ENCODE data around the gene COL9A2. TPM values are rescaled to one million over a fixed set of nuclear protein-coding genes. Genes with fewer than 3 reads are reported as not detected.

Gene COL9A2
- total and polyA plus RNA-seq, 2 donors (not counting 1 experiment from before 2014, with no cell fraction given), result 14.8 to 30.6 TPM

DNA sequence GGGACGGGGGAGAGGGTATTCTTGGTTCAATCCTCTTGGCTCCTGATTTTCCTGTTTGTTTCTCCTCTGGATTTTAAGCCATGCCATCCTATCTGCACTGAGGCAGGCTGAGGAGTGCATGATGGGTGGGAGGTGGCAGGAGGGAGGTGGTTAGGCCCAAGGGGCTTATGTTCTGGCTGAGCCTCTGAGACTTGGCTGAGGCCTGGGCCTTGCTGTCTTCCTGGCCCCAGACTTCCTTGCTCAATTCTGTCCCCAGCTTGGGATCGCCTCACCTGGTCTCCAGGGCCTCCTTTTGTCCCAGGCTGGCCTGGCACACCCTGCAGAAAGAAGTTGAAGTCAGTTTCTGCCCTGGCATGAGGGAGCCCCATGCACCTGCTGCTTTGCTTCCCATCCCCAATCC lies 11.2 kb downstream of the COL9A2 start:
- intact Hi-C loops (cut with micrococcal nuclease), result no loop called here
- Histone ChIP-seq H4K20me1 (ENCODE audit: control insufficient read depth, insufficient read depth, low read length, poor library complexity, severe bottlenecking) (no peaks in the 10 kb centered on the region), H3K4me1 (ENCODE audit: control insufficient read depth in 2 of 2, insufficient read depth in 2 of 2, low read length in 2 of 2) (no peaks in the 10 kb centered on the region), H3K4me3 (ENCODE audit: control extremely low read depth in 1 of 5, extremely low read depth in 1 of 5, insufficient read depth in 1 of 5, low read depth in 2 of 5, low read length in 4 of 5) (no peak overlapping the region), H3K9ac (ENCODE audit: low read length) (no peak overlapping the region), H3K27me3 (replicated peaks in 1 of 4; ENCODE audit: control extremely low read depth in 1 of 4, control insufficient read depth in 3 of 4, insufficient read depth in 4 of 4, low read length in 3 of 4) (no peaks in the 10 kb centered on the region), H3K79me2 (ENCODE audit: control insufficient read depth, insufficient read depth, low read length) (no peaks in the 10 kb centered on the region), H3K4me2 (replicated peaks; ENCODE audit: low read depth, low read length, poor library complexity, severe bottlenecking) (no peak overlapping the region), H3K36me3 (replicated peaks in 1 of 2; ENCODE audit: control extremely low read depth in 1 of 2, control insufficient read depth in 1 of 2, extremely low read depth in 1 of 2, insufficient read depth in 2 of 2, low read length in 1 of 2) (no peaks in the 10 kb centered on the region), H3K9me3 (ENCODE audit: control extremely low read depth in 1 of 3, control insufficient read depth in 2 of 3, insufficient read depth in 1 of 3, low read length in 2 of 3) (no peaks in the 10 kb centered on the region), H2AFZ (ENCODE audit: insufficient read depth, low read depth, low read length, poor library complexity, severe bottlenecking) (no peak overlapping the region), H3K27ac (ENCODE audit: low read length in 2 of 2) (no peak overlapping the region)
- POLR2A ChIA-PET, result no interaction called here
- Mint-ChIP-seq H3K4me1 (peaks cover 4% of the 10 kb centered on the region), H3K4me3 (no peak overlapping the region), H3K27me3 (no peaks in the 10 kb centered on the region), H3K27ac (no peak overlapping the region), H3K9me3 (ENCODE audit: insufficient read depth) (no peaks in the 10 kb centered on the region)
- CTCF ChIA-PET, result no interaction called here
- 96% methylated on average over 2 of the region's 2 CpGs for WGBS (ENCODE audit: insufficient coverage)
- DNase-seq (no peak), ATAC-seq (ENCODE audit: low read depth) (no peak)
- TF ChIP-seq, protein P1, sequence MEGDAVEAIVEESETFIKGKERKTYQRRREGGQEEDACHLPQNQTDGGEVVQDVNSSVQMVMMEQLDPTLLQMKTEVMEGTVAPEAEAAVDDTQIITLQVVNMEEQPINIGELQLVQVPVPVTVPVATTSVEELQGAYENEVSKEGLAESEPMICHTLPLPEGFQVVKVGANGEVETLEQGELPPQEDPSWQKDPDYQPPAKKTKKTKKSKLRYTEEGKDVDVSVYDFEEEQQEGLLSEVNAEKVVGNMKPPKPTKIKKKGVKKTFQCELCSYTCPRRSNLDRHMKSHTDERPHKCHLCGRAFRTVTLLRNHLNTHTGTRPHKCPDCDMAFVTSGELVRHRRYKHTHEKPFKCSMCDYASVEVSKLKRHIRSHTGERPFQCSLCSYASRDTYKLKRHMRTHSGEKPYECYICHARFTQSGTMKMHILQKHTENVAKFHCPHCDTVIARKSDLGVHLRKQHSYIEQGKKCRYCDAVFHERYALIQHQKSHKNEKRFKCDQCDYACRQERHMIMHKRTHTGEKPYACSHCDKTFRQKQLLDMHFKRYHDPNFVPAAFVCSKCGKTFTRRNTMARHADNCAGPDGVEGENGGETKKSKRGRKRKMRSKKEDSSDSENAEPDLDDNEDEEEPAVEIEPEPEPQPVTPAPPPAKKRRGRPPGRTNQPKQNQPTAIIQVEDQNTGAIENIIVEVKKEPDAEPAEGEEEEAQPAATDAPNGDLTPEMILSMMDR (IDR thresholded peaks at IDR 0.05), result no peak
- no peak for TF ChIP-seq EZH2 (IDR thresholded peaks at IDR 0.05; ENCODE audit: borderline replicate concordance, insufficient read depth, low read depth, low read length, poor library complexity, severe bottlenecking)

DNA sequence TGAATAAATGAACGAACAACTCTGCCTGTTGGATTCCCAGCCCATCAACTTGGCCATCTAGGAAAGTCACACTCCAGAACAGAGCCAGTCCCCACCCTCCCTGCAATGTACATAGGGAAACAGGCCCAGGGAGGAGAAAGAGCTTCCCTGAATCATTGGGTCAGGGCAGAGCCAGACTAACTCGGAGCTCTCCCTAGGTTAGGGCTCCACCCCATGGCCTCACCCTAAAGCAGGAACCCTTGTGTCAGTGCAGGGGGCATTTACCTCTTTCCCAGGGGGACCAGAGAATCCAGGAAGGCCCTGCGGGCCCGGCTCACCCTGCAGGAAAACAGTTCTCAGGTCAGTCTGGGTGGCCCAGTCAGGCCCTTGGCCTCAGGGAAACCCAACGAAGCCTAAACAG lies 11.6 kb downstream of the COL9A2 start:
- TF ChIP-seq EZH2 (IDR thresholded peaks at IDR 0.05; ENCODE audit: borderline replicate concordance, insufficient read depth, low read depth, low read length, poor library complexity, severe bottlenecking), result no peak
- TF ChIP-seq, protein P1 (IDR thresholded peaks at IDR 0.05), result no peak

More for the DNA sequence above, 11.6 kb downstream of the COL9A2 start:
- Histone ChIP-seq H3K79me2 (ENCODE audit: control insufficient read depth, insufficient read depth, low read length) (no peaks in the 10 kb centered on the region), H3K4me3 (ENCODE audit: control extremely low read depth in 1 of 5, extremely low read depth in 1 of 5, insufficient read depth in 1 of 5, low read depth in 2 of 5, low read length in 4 of 5) (no peak overlapping the region), H2AFZ (ENCODE audit: insufficient read depth, low read depth, low read length, poor library complexity, severe bottlenecking) (no peak overlapping the region), H4K20me1 (ENCODE audit: control insufficient read depth, insufficient read depth, low read length, poor library complexity, severe bottlenecking) (no peaks in the 10 kb centered on the region), H3K9ac (ENCODE audit: low read length) (no peak overlapping the region), H3K9me3 (ENCODE audit: control extremely low read depth in 1 of 3, control insufficient read depth in 2 of 3, insufficient read depth in 1 of 3, low read length in 2 of 3) (no peaks in the 10 kb centered on the region), H3K27ac (ENCODE audit: low read length in 2 of 2) (no peak overlapping the region), H3K36me3 (replicated peaks in 1 of 2; ENCODE audit: control extremely low read depth in 1 of 2, control insufficient read depth in 1 of 2, extremely low read depth in 1 of 2, insufficient read depth in 2 of 2, low read length in 1 of 2) (no peaks in the 10 kb centered on the region), H3K27me3 (replicated peaks in 1 of 4; ENCODE audit: control extremely low read depth in 1 of 4, control insufficient read depth in 3 of 4, insufficient read depth in 4 of 4, low read length in 3 of 4) (no peaks in the 10 kb centered on the region), H3K4me2 (replicated peaks; ENCODE audit: low read depth, low read length, poor library complexity, severe bottlenecking) (no peak overlapping the region), H3K4me1 (ENCODE audit: control insufficient read depth in 2 of 2, insufficient read depth in 2 of 2, low read length in 2 of 2) (no peaks in the 10 kb centered on the region)
- Mint-ChIP-seq H3K27me3 (no peaks in the 10 kb centered on the region), H3K4me3 (no peak overlapping the region), H3K4me1 (no peaks in the 10 kb centered on the region), H3K9me3 (ENCODE audit: insufficient read depth) (no peaks in the 10 kb centered on the region), H3K27ac (no peak overlapping the region)
- WGBS (ENCODE audit: insufficient coverage), result 88% methylated on average over 3 of the region's 5 CpGs
- ATAC-seq (ENCODE audit: low read depth), result no peak
- no peak for DNase-seq
- CTCF ChIA-PET, result interaction anchor here (0.7 kb wide), 1 partner anchor 153 kb away, joined by 3 read pairs; no protein-coding TSS in a partner anchor
- POLR2A ChIA-PET, result no interaction called here
- intact Hi-C loops (cut with micrococcal nuclease), result no loop called here
